GM13976 (cell line): ENCODE results near the gene CD96.
"Not testable (repeated sequence)": the region's sequence is repeated elsewhere in the genome, so short reads cannot be mapped to it uniquely, and the experiment has no call there.

Source experiments
- DNase-seq: peaks from one replicate; pipeline ENCODE4 v3.0.0; 2012; ENCODE audit warnings: low spot score
- in situ Hi-C: fragments of 300-500 bp; cut with MboI; formaldehyde crosslinking; loops from one replicate; pipeline ENCODE4 v1.12.0; 2022; ENCODE audit warnings: low sequenced_read_pairs, mixed read lengths, inconsistent platforms; ENCODE audit not compliant: unreplicated experiment
- TF ChIP-seq, protein P1 (sequence below): IDR thresholded peaks from 2 replicates; pipeline ENCODE4 v1.5.1; 2012; ENCODE audit warnings: borderline replicate concordance, mild to moderate bottlenecking; ENCODE audit not compliant: insufficient read depth; ENCODE audit errors: extremely low read depth, missing control alignments, control extremely low read depth

The CD96 gene

GRCh38 chr3:111669926-111670630 is 128.1 kb downstream of the CD96 start:
- no peak for DNase-seq
- in situ Hi-C loops, result no loop called here
- TF ChIP-seq, protein P1, sequence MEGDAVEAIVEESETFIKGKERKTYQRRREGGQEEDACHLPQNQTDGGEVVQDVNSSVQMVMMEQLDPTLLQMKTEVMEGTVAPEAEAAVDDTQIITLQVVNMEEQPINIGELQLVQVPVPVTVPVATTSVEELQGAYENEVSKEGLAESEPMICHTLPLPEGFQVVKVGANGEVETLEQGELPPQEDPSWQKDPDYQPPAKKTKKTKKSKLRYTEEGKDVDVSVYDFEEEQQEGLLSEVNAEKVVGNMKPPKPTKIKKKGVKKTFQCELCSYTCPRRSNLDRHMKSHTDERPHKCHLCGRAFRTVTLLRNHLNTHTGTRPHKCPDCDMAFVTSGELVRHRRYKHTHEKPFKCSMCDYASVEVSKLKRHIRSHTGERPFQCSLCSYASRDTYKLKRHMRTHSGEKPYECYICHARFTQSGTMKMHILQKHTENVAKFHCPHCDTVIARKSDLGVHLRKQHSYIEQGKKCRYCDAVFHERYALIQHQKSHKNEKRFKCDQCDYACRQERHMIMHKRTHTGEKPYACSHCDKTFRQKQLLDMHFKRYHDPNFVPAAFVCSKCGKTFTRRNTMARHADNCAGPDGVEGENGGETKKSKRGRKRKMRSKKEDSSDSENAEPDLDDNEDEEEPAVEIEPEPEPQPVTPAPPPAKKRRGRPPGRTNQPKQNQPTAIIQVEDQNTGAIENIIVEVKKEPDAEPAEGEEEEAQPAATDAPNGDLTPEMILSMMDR, result no peak

GRCh38 chr3:111672461-111672860 is 130.5 kb downstream of the CD96 start:
- in situ Hi-C loops, result not testable (repeated sequence)

DNA sequence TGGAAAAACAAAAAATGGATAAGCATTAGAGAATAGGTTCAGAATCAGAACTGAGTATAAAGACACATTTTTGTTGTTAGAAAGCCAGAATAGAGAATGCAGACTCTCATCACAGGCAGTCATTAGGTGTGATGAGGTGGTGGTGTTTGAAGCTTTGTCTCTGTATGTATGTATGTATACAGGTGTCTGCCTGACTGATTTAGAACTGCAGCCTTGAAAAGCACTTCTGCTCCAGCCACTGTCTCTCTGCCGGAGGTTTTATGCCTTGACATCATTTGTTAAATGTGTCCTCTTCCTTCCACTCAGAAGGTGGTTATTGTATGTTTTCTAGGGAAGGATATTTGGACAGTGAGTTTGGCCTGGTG is 133.8 kb downstream of the CD96 start:
- DNase-seq, result no peak
- TF ChIP-seq, protein P1, result no peak
- in situ Hi-C loops, result no loop called here

More at GRCh38 chr3:111672461-111672860, 130.5 kb downstream of the CD96 start:
- DNase-seq, result not testable (repeated sequence)

GRCh38 chr3:111676211-111677006 is 134.4 kb downstream of the CD96 start:
- TF ChIP-seq, protein P1, result no peak
- DNase-seq, result no peak
- in situ Hi-C loops, result no loop called here

GRCh38 chr3:111677007-111677392 is 135.0 kb downstream of the CD96 start:
- TF ChIP-seq, protein P1, result no peak
- no peak for DNase-seq
- in situ Hi-C loops, result no loop called here

- in situ Hi-C loops, result no loop called here
- DNase-seq, result no peak
- TF ChIP-seq, protein P1, result no peak
These were observed 139.8 kb downstream of the CD96 start for GRCh38 chr3:111681661-111682426.
